Measurements from ENCODE around the gene GNLY. TPM values are rescaled to one million over a fixed set of nuclear protein-coding genes. Genes with fewer than 3 reads are reported as not detected.
"Not testable (repeated sequence)": the region's sequence is repeated elsewhere in the genome, so short reads cannot be mapped to it uniquely, and the experiment has no call there.

Gene GNLY
- total RNA-seq, 1 donor from 2014 or later: not detected

DNA sequence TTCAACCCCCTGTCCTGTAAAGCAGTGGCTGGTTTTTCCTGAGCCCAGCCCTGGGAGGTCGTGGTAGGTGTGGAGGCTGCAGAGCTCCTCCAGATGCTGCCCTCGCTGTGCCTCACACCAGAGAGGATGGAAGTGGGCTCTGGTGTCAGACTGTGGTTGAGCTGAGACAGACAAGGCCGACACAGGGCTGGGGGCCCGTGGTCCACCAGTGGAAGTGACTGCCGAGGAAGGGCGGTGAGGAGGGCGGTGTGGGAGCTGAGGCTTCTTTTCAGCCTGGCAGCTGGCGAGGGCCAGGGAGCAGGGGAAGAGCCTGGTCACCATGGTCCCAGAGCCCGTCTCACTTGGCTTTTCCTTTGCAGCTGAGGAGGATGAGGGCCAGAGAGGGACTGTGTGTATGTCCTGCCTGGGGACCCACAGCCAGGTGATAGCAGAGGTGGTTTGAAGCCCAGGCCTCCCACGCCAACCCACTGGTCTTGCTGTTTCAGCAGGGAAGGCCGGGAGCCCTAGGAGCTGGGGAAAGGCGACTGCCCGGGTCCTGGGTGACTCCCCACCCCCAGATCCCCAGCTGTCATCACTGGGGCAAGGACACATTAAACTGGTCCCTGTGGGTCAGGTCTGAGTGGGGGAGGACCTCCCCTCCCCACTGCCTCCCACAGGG, 34.7 kb upstream of the GNLY start:
- Histone ChIP-seq H3K9me3 (ENCODE audit: insufficient read depth, low read depth, low read length) (no peaks in the 10 kb centered on the region), H3K27ac (ENCODE audit: low read depth, low read length) (no peak overlapping the region), H4K20me1 (ENCODE audit: insufficient read depth, low read length) (no peaks in the 10 kb centered on the region), H3K9ac (ENCODE audit: low read length) (no peak overlapping the region), H3K36me3 (ENCODE audit: insufficient read depth, low read length) (no peaks in the 10 kb centered on the region), H3K4me1 (ENCODE audit: insufficient read depth, low read length) (peaks cover 24% of the 10 kb centered on the region), H3K4me3 (ENCODE audit: insufficient read depth, low read depth, low read length) (no peak overlapping the region), H3K27me3 (ENCODE audit: insufficient read depth, low read length) (no peaks in the 10 kb centered on the region), H3K79me2 (ENCODE audit: insufficient read depth, low read length) (no peaks in the 10 kb centered on the region), H2AFZ (ENCODE audit: low read depth, low read length) (no peak overlapping the region), H3K4me2 (ENCODE audit: low read length) (no peak overlapping the region)
- Mint-ChIP-seq H3K4me1 (ENCODE audit: low read depth, unreplicated experiment) (peaks cover 14% of the 10 kb centered on the region), H3K4me3 (ENCODE audit: unreplicated experiment) (no peak overlapping the region), H3K27ac (ENCODE audit: unreplicated experiment) (no peak overlapping the region), H3K27me3 (ENCODE audit: low read depth, unreplicated experiment) (no peaks in the 10 kb centered on the region), H3K9me3 (ENCODE audit: unreplicated experiment) (no peaks in the 10 kb centered on the region), H3K36me3 (ENCODE audit: low read depth, unreplicated experiment) (peaks cover 12% of the 10 kb centered on the region)
- FAIRE-seq (no peak), DNase-seq (ENCODE audit: low read depth) (no peak)
- TF ChIP-seq, protein P1, sequence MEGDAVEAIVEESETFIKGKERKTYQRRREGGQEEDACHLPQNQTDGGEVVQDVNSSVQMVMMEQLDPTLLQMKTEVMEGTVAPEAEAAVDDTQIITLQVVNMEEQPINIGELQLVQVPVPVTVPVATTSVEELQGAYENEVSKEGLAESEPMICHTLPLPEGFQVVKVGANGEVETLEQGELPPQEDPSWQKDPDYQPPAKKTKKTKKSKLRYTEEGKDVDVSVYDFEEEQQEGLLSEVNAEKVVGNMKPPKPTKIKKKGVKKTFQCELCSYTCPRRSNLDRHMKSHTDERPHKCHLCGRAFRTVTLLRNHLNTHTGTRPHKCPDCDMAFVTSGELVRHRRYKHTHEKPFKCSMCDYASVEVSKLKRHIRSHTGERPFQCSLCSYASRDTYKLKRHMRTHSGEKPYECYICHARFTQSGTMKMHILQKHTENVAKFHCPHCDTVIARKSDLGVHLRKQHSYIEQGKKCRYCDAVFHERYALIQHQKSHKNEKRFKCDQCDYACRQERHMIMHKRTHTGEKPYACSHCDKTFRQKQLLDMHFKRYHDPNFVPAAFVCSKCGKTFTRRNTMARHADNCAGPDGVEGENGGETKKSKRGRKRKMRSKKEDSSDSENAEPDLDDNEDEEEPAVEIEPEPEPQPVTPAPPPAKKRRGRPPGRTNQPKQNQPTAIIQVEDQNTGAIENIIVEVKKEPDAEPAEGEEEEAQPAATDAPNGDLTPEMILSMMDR (IDR thresholded peaks at IDR 0.05; ENCODE audit: insufficient read depth, low read depth, low read length): no peak

DNA sequence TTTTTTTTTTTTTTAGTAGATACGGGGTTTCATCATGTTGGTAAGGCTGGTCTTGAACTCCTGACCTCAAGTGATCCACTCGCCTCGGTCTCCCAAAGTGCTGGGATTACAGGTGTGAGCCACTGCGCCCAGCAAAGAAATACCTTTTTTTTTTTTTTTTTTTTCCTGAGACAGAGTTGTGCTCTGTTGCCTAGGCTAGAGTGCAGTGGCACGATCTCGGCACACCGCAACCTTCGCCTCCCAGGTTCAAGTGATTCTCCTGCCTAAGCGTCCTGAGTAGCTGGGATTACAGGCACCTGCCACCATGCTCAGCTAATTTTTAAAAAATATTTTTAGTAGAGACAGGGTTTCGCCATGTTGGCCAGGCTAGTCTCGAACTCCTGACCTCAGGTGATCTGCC, 33.9 kb upstream of the GNLY start:
- not testable (repeated sequence) for H3K4me3 Mint-ChIP-seq (ENCODE audit: unreplicated experiment)

DNA sequence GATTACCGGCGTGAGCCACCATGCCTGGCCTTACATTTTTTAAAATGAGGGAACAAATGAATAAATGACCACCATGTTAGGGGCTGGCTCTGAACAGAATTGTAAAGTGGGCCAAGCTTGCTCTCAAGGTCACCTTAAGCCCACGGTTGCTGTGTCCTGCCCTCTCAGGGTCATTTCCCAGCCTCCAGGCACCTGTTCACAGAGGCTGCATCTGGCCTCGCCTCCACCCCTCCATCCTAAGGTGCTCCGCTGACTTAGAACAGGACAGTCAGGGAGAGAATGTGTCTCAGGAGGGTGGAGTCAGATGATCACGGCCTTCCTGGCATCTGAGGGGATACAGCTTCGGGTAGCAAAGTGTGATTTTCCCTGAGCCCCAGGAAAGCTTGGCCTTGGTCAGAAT, 33.4 kb upstream of the GNLY start:
- Histone ChIP-seq H3K4me2 (ENCODE audit: low read length) (no peak overlapping the region), H3K4me1 (ENCODE audit: insufficient read depth, low read length) (peaks cover 20% of the 10 kb centered on the region), H3K4me3 (ENCODE audit: insufficient read depth, low read depth, low read length) (no peak overlapping the region), H2AFZ (ENCODE audit: low read depth, low read length) (no peak overlapping the region), H3K9me3 (ENCODE audit: insufficient read depth, low read depth, low read length) (no peaks in the 10 kb centered on the region), H3K36me3 (ENCODE audit: insufficient read depth, low read length) (no peaks in the 10 kb centered on the region), H3K27ac (ENCODE audit: low read depth, low read length) (no peak overlapping the region), H3K9ac (ENCODE audit: low read length) (no peak overlapping the region), H4K20me1 (ENCODE audit: insufficient read depth, low read length) (no peaks in the 10 kb centered on the region), H3K27me3 (ENCODE audit: insufficient read depth, low read length) (no peaks in the 10 kb centered on the region), H3K79me2 (ENCODE audit: insufficient read depth, low read length) (no peaks in the 10 kb centered on the region)
- peaks cover 14% of the 10 kb centered on the region for H3K4me1 Mint-ChIP-seq (ENCODE audit: low read depth, unreplicated experiment)
- H3K4me3 Mint-ChIP-seq (ENCODE audit: unreplicated experiment): no peak overlapping the region
- peaks cover 12% of the 10 kb centered on the region for H3K36me3 Mint-ChIP-seq (ENCODE audit: low read depth, unreplicated experiment)
- no peaks in the 10 kb centered on the region for H3K27me3 Mint-ChIP-seq (ENCODE audit: low read depth, unreplicated experiment)
- FAIRE-seq (no peak), DNase-seq (ENCODE audit: low read depth) (no peak)
- H3K27ac Mint-ChIP-seq (ENCODE audit: unreplicated experiment): no peak overlapping the region
- H3K9me3 Mint-ChIP-seq (ENCODE audit: unreplicated experiment): no peaks in the 10 kb centered on the region
- TF ChIP-seq EZH2 (IDR thresholded peaks at IDR 0.05; ENCODE audit: insufficient read depth, low read length): no peak
- TF ChIP-seq, protein P1 (IDR thresholded peaks at IDR 0.05; ENCODE audit: insufficient read depth, low read depth, low read length): no peak

More for the DNA sequence above, 33.9 kb upstream of the GNLY start:
- not testable (repeated sequence) for H3K4me2 ChIP-seq (ENCODE audit: low read length); H3K36me3 ChIP-seq (ENCODE audit: insufficient read depth, low read length); H3K27me3 Mint-ChIP-seq (ENCODE audit: low read depth, unreplicated experiment); H2AFZ ChIP-seq (ENCODE audit: low read depth, low read length); FAIRE-seq; H3K27me3 ChIP-seq (ENCODE audit: insufficient read depth, low read length); H3K4me3 ChIP-seq (ENCODE audit: insufficient read depth, low read depth, low read length); H3K79me2 ChIP-seq (ENCODE audit: insufficient read depth, low read length); DNase-seq (ENCODE audit: low read depth); H3K27ac Mint-ChIP-seq (ENCODE audit: unreplicated experiment); H3K9me3 ChIP-seq (ENCODE audit: insufficient read depth, low read depth, low read length); H3K9ac ChIP-seq (ENCODE audit: low read length); H3K9me3 Mint-ChIP-seq (ENCODE audit: unreplicated experiment); H3K27ac ChIP-seq (ENCODE audit: low read depth, low read length); H4K20me1 ChIP-seq (ENCODE audit: insufficient read depth, low read length)
- Mint-ChIP-seq H3K36me3 (ENCODE audit: low read depth, unreplicated experiment) (peaks cover 12% of the 10 kb centered on the region), H3K4me1 (ENCODE audit: low read depth, unreplicated experiment) (peaks cover 14% of the 10 kb centered on the region)
- H3K4me1 ChIP-seq (ENCODE audit: insufficient read depth, low read length): peaks cover 24% of the 10 kb centered on the region

All from astrocyte (in vitro differentiated cells and primary cell).